SK-N-SH treated with all-trans-retinoic acid at 6 μM for 48 hours (cell line): ENCODE results near the gene NASP.

ENCODE experiments used
- ATAC-seq: fragments of 200-7000 bp; cut with Tn5 transposase; 3 replicates; pipeline ENCODE4 v1.9.1; 2020; ENCODE audit warnings: mild to moderate bottlenecking, moderate library complexity
- ARNTL ChIP-seq: fragments of 450-650 bp; formaldehyde crosslinking; IDR thresholded peaks from 2 replicates; pipeline ENCODE4 v1.5.0; 2020; ENCODE audit warnings: low read depth, mild to moderate bottlenecking, moderate library complexity, borderline replicate concordance
- BACH2 ChIP-seq: fragments of 250-450 bp; sonication (Bioruptor Pico); IDR thresholded peaks from 2 replicates; pipeline ENCODE4 v1.9.0; 2021; ENCODE audit warnings: mild to moderate bottlenecking, borderline replicate concordance
- CSDC2 ChIP-seq: fragments of 250-450 bp; sonication (Bioruptor Pico); IDR thresholded peaks from 2 replicates; pipeline ENCODE4 v1.5.0; 2020; ENCODE audit warnings: mild to moderate bottlenecking, moderate library complexity
- ESRRG ChIP-seq: fragments of 250-450 bp; sonication (Bioruptor Pico); IDR thresholded peaks from 2 replicates; pipeline ENCODE4 v1.6.1; 2021; ENCODE audit warnings: mild to moderate bottlenecking
- GLIS3 ChIP-seq: fragments of 250-450 bp; sonication (Bioruptor Pico); IDR thresholded peaks from 2 replicates; pipeline ENCODE4 v1.5.0; 2020; ENCODE audit warnings: mild to moderate bottlenecking, moderate library complexity
- ISL1 ChIP-seq: fragments of 250-450 bp; sonication (Bioruptor Pico); IDR thresholded peaks from 2 replicates; pipeline ENCODE4 v2.1.2; 2022; ENCODE audit warnings: mild to moderate bottlenecking, moderate library complexity
- OSR1 ChIP-seq: fragments of 250-450 bp; sonication (Bioruptor Pico); IDR thresholded peaks from 2 replicates; pipeline ENCODE4 v1.8.0; 2022; ENCODE audit warnings: moderate library complexity, mild to moderate bottlenecking, inconsistent platforms
- PPARA ChIP-seq: fragments of 250-450 bp; sonication (Bioruptor Pico); IDR thresholded peaks from 2 replicates; pipeline ENCODE4 v1.5.0; 2020; ENCODE audit warnings: mild to moderate bottlenecking, borderline replicate concordance
- RARB ChIP-seq: fragments of 250-450 bp; sonication (Bioruptor Pico); IDR thresholded peaks from 2 replicates; pipeline ENCODE4 v1.8.0; 2021; ENCODE audit warnings: mild to moderate bottlenecking, moderate library complexity
- TCF4 ChIP-seq: fragments of 250-450 bp; sonication (Bioruptor Pico); IDR thresholded peaks from 2 replicates; pipeline ENCODE4 v1.8.0; 2021; ENCODE audit warnings: mild to moderate bottlenecking, moderate library complexity, borderline replicate concordance
- TOX ChIP-seq: fragments of 250-450 bp; sonication (Bioruptor Pico); IDR thresholded peaks from 2 replicates; pipeline ENCODE4 v1.8.0; 2021; ENCODE audit warnings: mild to moderate bottlenecking, moderate library complexity, borderline replicate concordance
- ZC3H10 ChIP-seq: fragments of 250-450 bp; sonication (Bioruptor Pico); IDR thresholded peaks from 2 replicates; pipeline ENCODE4 v1.5.1; 2021; ENCODE audit warnings: mild to moderate bottlenecking, moderate library complexity
- ZFP3 ChIP-seq: fragments of 250-450 bp; sonication (Bioruptor Pico); IDR thresholded peaks from 2 replicates; pipeline ENCODE4 v1.5.0; 2020; ENCODE audit warnings: mild to moderate bottlenecking, moderate library complexity
- ZFP30 ChIP-seq: fragments of 450-650 bp; formaldehyde crosslinking; IDR thresholded peaks from 2 replicates; pipeline ENCODE4 v1.5.0; 2022; ENCODE audit warnings: mild to moderate bottlenecking, moderate library complexity
- ZNF565 ChIP-seq: fragments of 450-650 bp; formaldehyde crosslinking; conservative IDR thresholded peaks from 2 replicates; pipeline ENCODE4 v1.5.0; 2020; ENCODE audit warnings: low read depth, mild to moderate bottlenecking, moderate library complexity
- ZNF70 ChIP-seq: fragments of 450-650 bp; formaldehyde crosslinking; IDR thresholded peaks from 2 replicates; pipeline ENCODE4 v1.5.0; 2020; ENCODE audit warnings: mild to moderate bottlenecking, moderate library complexity
- ZNF8 ChIP-seq: fragments of 450-650 bp; formaldehyde crosslinking; IDR thresholded peaks from 2 replicates; pipeline ENCODE4 v1.5.0; 2020; ENCODE audit warnings: mild to moderate bottlenecking, moderate library complexity
- TF ChIP-seq, protein P1 (sequence below): fragments of 250-450 bp; sonication (Bioruptor Pico); IDR thresholded peaks from 2 replicates; pipeline ENCODE4 v1.5.1; 2021; ENCODE audit warnings: mild to moderate bottlenecking, moderate library complexity
- TF ChIP-seq, protein P2 (sequence below): fragments of 250-450 bp; sonication (Bioruptor Pico); IDR thresholded peaks from 2 replicates; pipeline ENCODE4 v1.5.1; 2020; ENCODE audit warnings: low read depth, mild to moderate bottlenecking, moderate library complexity
- TF ChIP-seq, protein P3 (sequence below): fragments of 250-450 bp; sonication (Bioruptor Pico); IDR thresholded peaks from 2 replicates; pipeline ENCODE4 v1.5.0; 2020; ENCODE audit warnings: mild to moderate bottlenecking, moderate library complexity
- TF ChIP-seq, protein P4 (sequence below): fragments of 250-450 bp; sonication (Bioruptor Pico); IDR thresholded peaks from 2 replicates; pipeline ENCODE4 v1.8.0; 2021; ENCODE audit warnings: low read depth, mild to moderate bottlenecking, moderate library complexity, borderline replicate concordance
- TF ChIP-seq, protein P5 (sequence below): fragments of 250-450 bp; sonication (Bioruptor Pico); IDR thresholded peaks from 2 replicates; pipeline ENCODE4 v1.8.0; 2020; ENCODE audit warnings: mild to moderate bottlenecking, moderate library complexity, borderline replicate concordance

NASP gene

DNA sequence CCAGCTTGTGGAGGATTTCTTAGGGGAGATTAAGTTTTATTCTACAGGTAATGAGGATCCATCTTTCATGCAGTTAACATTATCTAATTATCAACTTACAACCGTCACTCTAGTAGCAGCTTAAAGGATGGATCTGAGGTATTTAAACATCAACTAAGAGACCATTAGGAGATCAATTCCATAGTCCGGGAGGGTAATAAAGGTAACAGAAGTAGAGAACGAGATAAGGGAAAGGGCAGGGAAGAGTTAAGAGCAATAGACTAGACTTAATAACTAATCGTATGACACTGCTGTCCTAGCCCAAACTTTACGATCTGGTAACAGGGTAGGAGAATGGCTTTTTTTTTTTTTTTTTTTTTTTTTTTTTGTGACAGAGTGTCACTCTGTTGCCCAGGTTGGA is 59.5 kb downstream of the NASP start:
- no peak for ATAC-seq
- no peak for TF ChIP-seq PPARA (CRISPR knock-in tag)
- TF ChIP-seq RARB (CRISPR knock-in tag), result no peak
- no peak for TF ChIP-seq ZNF70 (CRISPR knock-in tag)
- TF ChIP-seq ZC3H10, result no peak
- TF ChIP-seq ZFP30 (CRISPR knock-in tag), result no peak
- no peak for TF ChIP-seq OSR1
- no peak for TF ChIP-seq GLIS3 (CRISPR knock-in tag)
- TF ChIP-seq, protein P1, sequence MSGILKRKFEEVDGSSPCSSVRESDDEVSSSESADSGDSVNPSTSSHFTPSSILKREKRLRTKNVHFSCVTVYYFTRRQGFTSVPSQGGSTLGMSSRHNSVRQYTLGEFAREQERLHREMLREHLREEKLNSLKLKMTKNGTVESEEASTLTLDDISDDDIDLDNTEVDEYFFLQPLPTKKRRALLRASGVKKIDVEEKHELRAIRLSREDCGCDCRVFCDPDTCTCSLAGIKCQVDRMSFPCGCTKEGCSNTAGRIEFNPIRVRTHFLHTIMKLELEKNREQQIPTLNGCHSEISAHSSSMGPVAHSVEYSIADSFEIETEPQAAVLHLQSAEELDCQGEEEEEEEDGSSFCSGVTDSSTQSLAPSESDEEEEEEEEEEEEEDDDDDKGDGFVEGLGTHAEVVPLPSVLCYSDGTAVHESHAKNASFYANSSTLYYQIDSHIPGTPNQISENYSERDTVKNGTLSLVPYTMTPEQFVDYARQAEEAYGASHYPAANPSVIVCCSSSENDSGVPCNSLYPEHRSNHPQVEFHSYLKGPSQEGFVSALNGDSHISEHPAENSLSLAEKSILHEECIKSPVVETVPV (CRISPR knock-in tag), result no peak
- TF ChIP-seq ZNF8, result no peak
- TF ChIP-seq ZFP3, result no peak
- TF ChIP-seq BACH2 (CRISPR knock-in tag), result no peak

DNA sequence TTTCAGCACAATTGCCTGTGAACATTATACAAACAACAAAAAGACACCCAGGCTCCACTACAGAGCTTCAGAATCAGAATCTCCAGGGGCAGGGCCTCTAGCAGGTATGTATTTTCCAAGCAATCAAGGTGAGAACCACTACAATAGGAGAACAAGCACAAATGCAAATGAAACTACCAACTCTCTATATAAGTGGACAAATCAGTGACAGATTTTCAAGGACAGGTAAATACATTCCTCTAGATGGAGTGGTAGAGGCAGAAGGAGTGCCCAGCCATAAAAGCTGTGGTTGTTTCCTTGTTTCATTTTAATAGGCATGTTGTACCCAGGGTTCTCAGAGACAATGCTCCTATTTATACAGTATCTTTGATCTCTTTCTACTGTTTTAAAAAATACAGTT is 60.1 kb downstream of the NASP start:
- ATAC-seq, result peak; percentile 65
- no peak for TF ChIP-seq TCF4 (CRISPR knock-in tag)
- TF ChIP-seq, protein P1 (CRISPR knock-in tag), result no peak
- no peak for TF ChIP-seq ZNF70 (CRISPR knock-in tag)
- TF ChIP-seq ARNTL (CRISPR knock-in tag), result no peak
- no peak for TF ChIP-seq PPARA (CRISPR knock-in tag)
- no peak for TF ChIP-seq ESRRG
- TF ChIP-seq, protein P2, sequence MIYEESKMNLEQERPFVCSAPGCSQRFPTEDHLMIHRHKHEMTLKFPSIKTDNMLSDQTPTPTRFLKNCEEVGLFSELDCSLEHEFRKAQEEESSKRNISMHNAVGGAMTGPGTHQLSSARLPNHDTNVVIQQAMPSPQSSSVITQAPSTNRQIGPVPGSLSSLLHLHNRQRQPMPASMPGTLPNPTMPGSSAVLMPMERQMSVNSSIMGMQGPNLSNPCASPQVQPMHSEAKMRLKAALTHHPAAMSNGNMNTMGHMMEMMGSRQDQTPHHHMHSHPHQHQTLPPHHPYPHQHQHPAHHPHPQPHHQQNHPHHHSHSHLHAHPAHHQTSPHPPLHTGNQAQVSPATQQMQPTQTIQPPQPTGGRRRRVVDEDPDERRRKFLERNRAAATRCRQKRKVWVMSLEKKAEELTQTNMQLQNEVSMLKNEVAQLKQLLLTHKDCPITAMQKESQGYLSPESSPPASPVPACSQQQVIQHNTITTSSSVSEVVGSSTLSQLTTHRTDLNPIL (CRISPR knock-in tag), result no peak
- TF ChIP-seq CSDC2, result no peak
- no peak for TF ChIP-seq ISL1
- no peak for TF ChIP-seq BACH2 (CRISPR knock-in tag)
- TF ChIP-seq ZFP3, result no peak
- TF ChIP-seq ZNF565 (CRISPR knock-in tag), result no peak
- TF ChIP-seq RARB (CRISPR knock-in tag), result no peak

DNA sequence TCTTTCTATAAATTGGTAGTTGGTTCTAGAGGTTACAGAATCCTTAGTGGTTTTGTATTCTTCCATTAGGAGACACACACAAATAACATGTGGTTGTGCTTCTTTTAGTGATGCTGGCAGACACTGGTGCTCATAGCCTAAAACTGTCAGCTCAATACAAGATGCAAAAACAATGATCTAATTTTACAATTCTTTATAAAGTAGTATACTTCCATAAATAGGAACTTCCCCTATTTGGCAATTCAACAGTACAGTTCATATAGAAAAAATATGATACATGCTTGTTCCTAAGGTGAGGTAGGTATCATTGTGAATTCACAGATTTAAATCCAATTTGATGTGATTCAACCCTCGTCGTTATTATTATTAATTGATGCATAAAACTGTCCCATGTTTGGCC is 60.8 kb downstream of the NASP start:
- TF ChIP-seq ISL1 (no peak), ZNF70 (CRISPR knock-in tag) (no peak), PPARA (CRISPR knock-in tag) (no peak), ZNF565 (CRISPR knock-in tag) (no peak), TCF4 (CRISPR knock-in tag) (no peak), GLIS3 (CRISPR knock-in tag) (no peak), ARNTL (CRISPR knock-in tag) (no peak), OSR1 (no peak), TOX (CRISPR knock-in tag) (no peak), ZNF8 (no peak), CSDC2 (no peak), ESRRG (no peak)
- TF ChIP-seq, protein P3, sequence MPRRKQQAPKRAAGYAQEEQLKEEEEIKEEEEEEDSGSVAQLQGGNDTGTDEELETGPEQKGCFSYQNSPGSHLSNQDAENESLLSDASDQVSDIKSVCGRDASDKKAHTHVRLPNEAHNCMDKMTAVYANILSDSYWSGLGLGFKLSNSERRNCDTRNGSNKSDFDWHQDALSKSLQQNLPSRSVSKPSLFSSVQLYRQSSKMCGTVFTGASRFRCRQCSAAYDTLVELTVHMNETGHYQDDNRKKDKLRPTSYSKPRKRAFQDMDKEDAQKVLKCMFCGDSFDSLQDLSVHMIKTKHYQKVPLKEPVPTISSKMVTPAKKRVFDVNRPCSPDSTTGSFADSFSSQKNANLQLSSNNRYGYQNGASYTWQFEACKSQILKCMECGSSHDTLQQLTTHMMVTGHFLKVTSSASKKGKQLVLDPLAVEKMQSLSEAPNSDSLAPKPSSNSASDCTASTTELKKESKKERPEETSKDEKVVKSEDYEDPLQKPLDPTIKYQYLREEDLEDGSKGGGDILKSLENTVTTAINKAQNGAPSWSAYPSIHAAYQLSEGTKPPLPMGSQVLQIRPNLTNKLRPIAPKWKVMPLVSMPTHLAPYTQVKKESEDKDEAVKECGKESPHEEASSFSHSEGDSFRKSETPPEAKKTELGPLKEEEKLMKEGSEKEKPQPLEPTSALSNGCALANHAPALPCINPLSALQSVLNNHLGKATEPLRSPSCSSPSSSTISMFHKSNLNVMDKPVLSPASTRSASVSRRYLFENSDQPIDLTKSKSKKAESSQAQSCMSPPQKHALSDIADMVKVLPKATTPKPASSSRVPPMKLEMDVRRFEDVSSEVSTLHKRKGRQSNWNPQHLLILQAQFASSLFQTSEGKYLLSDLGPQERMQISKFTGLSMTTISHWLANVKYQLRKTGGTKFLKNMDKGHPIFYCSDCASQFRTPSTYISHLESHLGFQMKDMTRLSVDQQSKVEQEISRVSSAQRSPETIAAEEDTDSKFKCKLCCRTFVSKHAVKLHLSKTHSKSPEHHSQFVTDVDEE (CRISPR knock-in tag), result no peak
- TF ChIP-seq, protein P4, sequence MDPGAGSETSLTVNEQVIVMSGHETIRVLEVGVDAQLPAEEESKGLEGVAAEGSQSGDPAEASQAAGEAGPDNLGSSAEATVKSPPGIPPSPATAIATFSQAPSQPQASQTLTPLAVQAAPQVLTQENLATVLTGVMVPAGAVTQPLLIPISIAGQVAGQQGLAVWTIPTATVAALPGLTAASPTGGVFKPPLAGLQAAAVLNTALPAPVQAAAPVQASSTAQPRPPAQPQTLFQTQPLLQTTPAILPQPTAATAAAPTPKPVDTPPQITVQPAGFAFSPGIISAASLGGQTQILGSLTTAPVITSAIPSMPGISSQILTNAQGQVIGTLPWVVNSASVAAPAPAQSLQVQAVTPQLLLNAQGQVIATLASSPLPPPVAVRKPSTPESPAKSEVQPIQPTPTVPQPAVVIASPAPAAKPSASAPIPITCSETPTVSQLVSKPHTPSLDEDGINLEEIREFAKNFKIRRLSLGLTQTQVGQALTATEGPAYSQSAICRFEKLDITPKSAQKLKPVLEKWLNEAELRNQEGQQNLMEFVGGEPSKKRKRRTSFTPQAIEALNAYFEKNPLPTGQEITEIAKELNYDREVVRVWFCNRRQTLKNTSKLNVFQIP (CRISPR knock-in tag), result no peak
- TF ChIP-seq, protein P5, sequence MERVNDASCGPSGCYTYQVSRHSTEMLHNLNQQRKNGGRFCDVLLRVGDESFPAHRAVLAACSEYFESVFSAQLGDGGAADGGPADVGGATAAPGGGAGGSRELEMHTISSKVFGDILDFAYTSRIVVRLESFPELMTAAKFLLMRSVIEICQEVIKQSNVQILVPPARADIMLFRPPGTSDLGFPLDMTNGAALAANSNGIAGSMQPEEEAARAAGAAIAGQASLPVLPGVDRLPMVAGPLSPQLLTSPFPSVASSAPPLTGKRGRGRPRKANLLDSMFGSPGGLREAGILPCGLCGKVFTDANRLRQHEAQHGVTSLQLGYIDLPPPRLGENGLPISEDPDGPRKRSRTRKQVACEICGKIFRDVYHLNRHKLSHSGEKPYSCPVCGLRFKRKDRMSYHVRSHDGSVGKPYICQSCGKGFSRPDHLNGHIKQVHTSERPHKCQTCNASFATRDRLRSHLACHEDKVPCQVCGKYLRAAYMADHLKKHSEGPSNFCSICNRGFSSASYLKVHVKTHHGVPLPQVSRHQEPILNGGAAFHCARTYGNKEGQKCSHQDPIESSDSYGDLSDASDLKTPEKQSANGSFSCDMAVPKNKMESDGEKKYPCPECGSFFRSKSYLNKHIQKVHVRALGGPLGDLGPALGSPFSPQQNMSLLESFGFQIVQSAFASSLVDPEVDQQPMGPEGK (CRISPR knock-in tag), result no peak
- no peak for ATAC-seq
